Muscle layer of duodenum (tissue), 2 donors: ENCODE data around the gene PTPRN2.

Source experiments
- H3K27ac ChIP-seq: one replicate; pipeline ENCODE4 v1.7.0; 2013; ENCODE audit warnings: mild to moderate bottlenecking, low read length
- H3K27me3 ChIP-seq: one replicate; pipeline ENCODE4 v1.7.0; 2013; ENCODE audit warnings: low read depth, mild to moderate bottlenecking, control low read depth, low read length
- H3K36me3 ChIP-seq, 2 donors: one replicate each; pipeline ENCODE4 v1.7.0; 2013; ENCODE audit warnings: low read length in 2 of 2, control low read depth in 1 of 2, mild to moderate bottlenecking in 1 of 2; ENCODE audit not compliant: insufficient read depth in 2 of 2, control insufficient read depth in 1 of 2
- H3K4me1 ChIP-seq, 2 donors: one replicate each; pipeline ENCODE4 v1.7.0; 2013; ENCODE audit warnings: low read length in 2 of 2, mild to moderate bottlenecking in 2 of 2, control low read depth in 1 of 2, moderate library complexity in 1 of 2; ENCODE audit not compliant: insufficient read depth in 2 of 2, control insufficient read depth in 1 of 2
- H3K4me3 ChIP-seq, 2 donors: one replicate each; pipeline ENCODE4 v1.7.0; 2013; ENCODE audit warnings: low read length in 2 of 2, low read depth in 1 of 2, mild to moderate bottlenecking in 1 of 2
- H3K9me3 ChIP-seq, 2 donors: one replicate each; pipeline ENCODE4 v1.7.0; 2013; ENCODE audit warnings: low read length in 2 of 2, control low read depth in 1 of 2, mild to moderate bottlenecking in 1 of 2; ENCODE audit not compliant: control insufficient read depth in 1 of 2
- donor health status: healthy.

Gene PTPRN2

DNA sequence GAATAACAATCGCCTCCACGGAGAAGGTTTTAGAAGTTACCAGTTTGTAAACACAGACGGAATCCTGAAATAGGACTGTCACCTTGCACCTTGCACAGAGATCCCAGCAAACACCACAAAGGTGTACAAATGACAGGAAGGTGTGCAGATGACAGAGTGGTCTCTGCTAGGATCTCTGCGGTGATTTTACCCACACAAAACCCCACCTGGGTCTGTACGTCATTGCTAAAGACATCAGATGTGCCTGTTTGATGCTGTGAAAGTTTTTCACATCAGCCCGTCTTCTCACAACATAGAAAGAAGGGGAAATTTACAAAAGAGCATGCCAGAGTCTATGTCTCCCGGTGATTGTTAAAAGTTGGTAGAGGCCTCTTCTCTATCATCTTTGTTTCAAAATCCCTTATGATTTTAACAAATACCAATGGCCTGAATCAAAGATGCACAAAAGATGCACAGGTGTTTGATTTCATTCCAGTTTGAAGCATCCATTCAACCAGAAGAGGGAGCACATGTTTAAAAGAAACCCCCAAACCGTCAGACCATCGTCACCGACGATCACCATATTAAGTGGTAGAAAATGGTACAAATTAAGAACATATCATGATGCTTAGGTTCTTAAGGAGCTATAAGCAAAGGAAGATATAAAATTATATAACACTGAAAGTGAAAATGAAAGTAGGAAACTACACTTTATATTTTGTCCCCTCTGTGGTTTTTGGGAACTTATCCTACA is 576.5 kb downstream of the PTPRN2 start:
- H3K9me3 ChIP-seq = no peaks in the 10 kb centered on the region
- H3K4me1 ChIP-seq = peaks cover 0 to 2% of the 10 kb centered on the region in 2 donors
- no peaks in the 10 kb centered on the region for H3K27me3 ChIP-seq
- no peak overlapping the region for H3K4me3 ChIP-seq
- H3K36me3 ChIP-seq = no peaks in the 10 kb centered on the region
- no peak overlapping the region for H3K27ac ChIP-seq

DNA sequence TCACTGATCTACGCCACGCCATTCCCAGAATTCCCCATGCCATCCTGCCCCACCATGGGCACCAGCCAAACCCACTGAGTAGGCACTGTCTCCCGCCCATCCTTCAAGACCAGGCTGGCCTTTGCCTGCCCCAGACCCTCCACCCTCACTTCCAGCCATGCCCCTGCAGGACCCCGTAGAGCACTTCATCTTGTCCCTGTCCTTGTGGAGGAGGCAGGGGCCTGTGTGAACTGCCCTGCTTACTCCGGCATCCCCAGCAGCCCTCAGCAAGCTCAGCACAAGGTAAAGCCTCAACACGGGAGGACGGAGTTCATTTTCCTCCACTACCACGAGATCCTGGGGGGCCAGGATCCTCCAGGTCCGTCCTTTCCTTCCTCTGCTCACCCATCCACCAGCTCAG is 577.7 kb downstream of the PTPRN2 start:
- no peaks in the 10 kb centered on the region for H3K4me1 ChIP-seq
- H3K9me3 ChIP-seq = no peaks in the 10 kb centered on the region
- no peak overlapping the region for H3K27ac ChIP-seq
- H3K27me3 ChIP-seq = no peaks in the 10 kb centered on the region
- no peaks in the 10 kb centered on the region for H3K36me3 ChIP-seq
- no peak overlapping the region for H3K4me3 ChIP-seq

DNA sequence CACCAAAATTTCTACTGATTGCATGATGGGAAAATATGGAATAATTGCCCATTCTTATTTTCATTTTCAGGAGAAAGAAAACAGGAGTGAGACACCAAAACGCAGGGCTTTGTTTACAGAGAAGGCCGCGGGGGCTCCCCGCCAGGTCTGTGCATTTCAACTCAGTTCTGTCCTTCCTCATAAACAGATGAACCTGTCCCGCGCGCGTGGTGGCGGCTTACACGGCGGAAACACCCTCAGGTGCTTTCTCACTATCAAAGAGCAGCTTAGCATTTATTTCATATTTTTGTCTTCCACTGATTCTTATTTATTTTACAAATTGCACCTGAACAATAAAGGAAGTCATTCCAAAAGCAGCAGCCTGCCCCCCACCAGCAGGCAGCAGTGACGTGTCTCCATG is 579.4 kb downstream of the PTPRN2 start:
- Histone ChIP-seq H3K36me3 (no peaks in the 10 kb centered on the region), H3K27ac (no peak overlapping the region), H3K4me3 (no peak overlapping the region), H3K27me3 (no peaks in the 10 kb centered on the region), H3K4me1 (no peaks in the 10 kb centered on the region), H3K9me3 (no peaks in the 10 kb centered on the region)

DNA sequence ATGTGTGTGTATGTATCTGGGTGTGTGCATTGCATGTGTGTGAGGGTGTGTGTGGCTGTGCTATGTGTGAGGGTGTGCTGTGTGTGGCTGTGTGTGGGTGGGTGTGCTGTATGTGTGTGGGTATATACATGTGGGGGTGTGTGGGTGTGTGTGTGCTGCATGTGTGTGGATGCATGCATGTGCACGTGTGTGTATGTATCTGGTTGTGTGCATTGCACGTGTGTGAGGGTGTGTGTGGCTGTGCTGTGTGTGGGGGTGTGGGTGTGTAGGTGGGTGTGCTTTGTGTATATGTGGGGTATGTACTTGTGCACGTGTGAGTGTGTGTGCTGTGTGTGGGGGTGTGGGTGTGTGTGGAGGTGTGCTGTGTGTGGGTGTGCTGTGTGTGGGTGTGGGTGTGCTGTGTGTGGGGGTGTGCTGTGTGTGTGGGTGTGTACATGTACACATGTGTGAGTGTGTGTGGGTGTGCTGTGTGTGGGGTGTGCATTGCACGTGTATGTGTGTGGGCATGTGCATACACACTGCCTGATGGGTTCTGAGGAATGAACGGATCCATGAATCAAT is 579.8 kb downstream of the PTPRN2 start:
- Histone ChIP-seq H3K27me3 (no peaks in the 10 kb centered on the region), H3K4me3 (no peak overlapping the region)

DNA sequence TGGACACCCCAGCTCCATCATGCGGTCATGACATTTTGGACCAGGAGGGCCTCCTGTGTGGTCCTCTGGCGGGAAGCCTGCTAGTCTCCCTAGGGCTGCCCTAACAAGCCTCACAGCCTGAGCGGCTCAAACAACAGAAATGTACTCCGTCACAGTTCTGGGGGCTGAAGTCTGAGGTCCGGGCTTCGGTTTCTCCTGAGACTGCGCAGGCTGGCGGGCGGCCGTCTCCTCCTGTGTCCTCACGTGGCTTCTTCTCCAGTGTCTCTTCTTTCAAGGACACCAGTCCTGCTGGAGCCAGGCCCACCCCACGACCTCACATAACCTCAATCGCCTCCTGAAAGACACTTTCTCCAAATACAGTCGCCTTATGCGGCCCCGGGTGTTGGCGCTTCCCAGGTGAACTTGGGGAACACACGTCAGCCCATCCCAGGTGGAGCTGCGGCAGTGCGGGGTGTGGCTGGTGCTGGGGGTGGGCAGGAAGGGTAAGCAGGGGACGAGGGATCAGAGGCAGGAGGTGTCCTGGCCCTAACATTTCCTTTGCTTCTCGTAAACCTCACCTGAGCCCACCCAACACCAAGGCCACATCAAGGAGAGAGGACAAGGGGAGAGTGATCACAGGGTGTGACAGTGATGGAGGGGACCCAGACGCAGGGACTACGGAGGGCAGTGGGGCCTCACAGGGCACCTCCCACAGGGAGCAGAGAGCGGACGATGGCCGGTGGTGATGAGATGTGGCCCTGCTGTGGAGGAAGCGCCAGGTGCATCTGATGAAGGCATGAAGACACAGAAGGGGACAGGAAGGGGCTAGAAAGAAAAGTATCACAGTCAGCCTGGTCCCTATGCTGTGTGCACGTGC is 580.6 kb downstream of the PTPRN2 start:
- H3K36me3 ChIP-seq = no peaks in the 10 kb centered on the region
- no peaks in the 10 kb centered on the region for H3K9me3 ChIP-seq
- no peaks in the 10 kb centered on the region for H3K27me3 ChIP-seq
- H3K4me1 ChIP-seq = no peaks in the 10 kb centered on the region
- H3K4me3 ChIP-seq = no peak overlapping the region
- no peak overlapping the region for H3K27ac ChIP-seq

More for the DNA sequence above, 579.8 kb downstream of the PTPRN2 start:
- Histone ChIP-seq H3K4me1 (no peaks in the 10 kb centered on the region), H3K9me3 (no peaks in the 10 kb centered on the region), H3K36me3 (no peaks in the 10 kb centered on the region), H3K27ac (no peak overlapping the region)

- Histone ChIP-seq H3K36me3 (no peaks in the 10 kb centered on the region), H3K27ac (no peak overlapping the region), H3K27me3 (no peaks in the 10 kb centered on the region), H3K4me3 (no peak overlapping the region), H3K4me1 (no peaks in the 10 kb centered on the region), H3K9me3 (no peaks in the 10 kb centered on the region)
These were observed 582.1 kb downstream of the PTPRN2 start for GRCh38 chr7:158005531-158005930.

- Histone ChIP-seq H3K36me3 (no peaks in the 10 kb centered on the region), H3K4me1 (no peaks in the 10 kb centered on the region), H3K27ac (no peak overlapping the region), H3K4me3 (no peak overlapping the region), H3K9me3 (no peaks in the 10 kb centered on the region), H3K27me3 (no peaks in the 10 kb centered on the region)
These were observed 583.5 kb downstream of the PTPRN2 start for GRCh38 chr7:158004123-158004490.

- Histone ChIP-seq H3K9me3 (no peaks in the 10 kb centered on the region), H3K4me1 (no peaks in the 10 kb centered on the region), H3K4me3 (no peak overlapping the region), H3K36me3 (no peaks in the 10 kb centered on the region), H3K27ac (no peak overlapping the region), H3K27me3 (no peaks in the 10 kb centered on the region)
These were observed 584.0 kb downstream of the PTPRN2 start for GRCh38 chr7:158003441-158004122.

DNA sequence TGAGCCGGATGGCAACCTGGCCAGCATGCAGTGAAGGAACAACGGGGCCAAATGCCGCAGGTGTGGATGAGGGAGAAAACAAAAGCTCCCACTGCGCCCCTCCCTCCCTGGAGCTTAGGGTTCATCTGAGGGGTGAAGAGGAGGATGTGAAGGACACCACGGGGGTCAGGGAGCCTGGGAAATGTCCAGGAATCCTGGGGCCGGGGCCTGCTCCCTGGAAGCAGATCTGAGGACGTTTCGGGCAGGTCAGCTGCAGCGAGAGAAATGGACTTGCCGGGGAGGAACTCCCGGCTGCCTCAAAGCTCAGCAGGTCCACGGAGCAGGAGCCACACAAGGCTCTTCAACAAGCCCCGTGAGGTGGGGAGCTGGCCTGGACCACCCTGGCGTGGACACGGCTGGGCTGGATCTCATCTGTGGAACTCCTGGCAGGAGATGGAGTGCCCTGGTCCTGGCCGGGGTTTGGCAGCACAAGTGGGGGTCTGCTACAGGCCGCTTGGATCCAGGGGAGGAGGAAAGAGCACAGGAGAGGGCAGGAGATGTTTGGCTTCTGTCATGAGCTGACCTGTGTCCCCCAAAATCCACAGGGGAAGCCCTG is 585.0 kb downstream of the PTPRN2 start:
- no peaks in the 10 kb centered on the region for H3K27me3 ChIP-seq
- H3K27ac ChIP-seq = no peak overlapping the region
- H3K4me3 ChIP-seq = no peak overlapping the region
- no peaks in the 10 kb centered on the region for H3K9me3 ChIP-seq
- no peaks in the 10 kb centered on the region for H3K4me1 ChIP-seq
- H3K36me3 ChIP-seq = no peaks in the 10 kb centered on the region

DNA sequence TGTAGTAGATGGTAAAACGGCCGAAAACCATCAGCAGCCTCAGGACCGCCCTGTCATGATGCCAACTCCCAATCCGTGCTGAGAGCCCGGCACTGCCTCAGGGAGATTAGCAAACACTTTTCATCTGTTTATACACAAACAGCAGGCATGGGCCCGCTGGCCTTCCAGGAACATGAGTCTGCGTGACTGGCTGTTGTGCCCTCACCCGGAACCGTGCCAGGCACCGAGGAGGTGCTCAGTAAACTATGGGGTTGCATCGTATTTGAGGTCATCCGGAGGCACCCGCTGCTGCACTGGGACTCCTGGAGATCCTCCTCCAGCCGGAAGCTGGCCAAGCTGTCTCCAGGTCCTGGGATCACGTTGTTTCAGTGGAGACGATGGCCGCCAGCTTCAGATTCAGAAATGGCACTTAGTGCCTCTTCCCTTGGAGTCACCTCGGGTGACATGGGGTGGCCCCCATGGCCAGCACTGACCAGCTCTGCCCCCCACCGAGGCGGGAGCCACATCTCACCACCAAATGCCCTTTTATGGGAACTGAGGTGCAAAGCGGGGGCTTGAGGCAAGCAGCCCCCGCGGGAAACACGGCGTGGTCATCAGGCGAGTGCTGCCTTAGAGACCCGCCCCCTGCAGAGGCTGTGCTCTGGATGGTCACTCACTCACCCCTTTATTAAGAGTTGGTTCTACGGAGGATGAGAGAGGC is 585.9 kb downstream of the PTPRN2 start:
- no peaks in the 10 kb centered on the region for H3K4me1 ChIP-seq
- H3K36me3 ChIP-seq = no peaks in the 10 kb centered on the region
- H3K4me3 ChIP-seq = no peak overlapping the region
- H3K27me3 ChIP-seq = no peaks in the 10 kb centered on the region
- no peaks in the 10 kb centered on the region for H3K9me3 ChIP-seq
- no peak overlapping the region for H3K27ac ChIP-seq
